K562 (cell line): Measurements from ENCODE around the gene AANAT. TPM values are rescaled to one million over a fixed set of nuclear protein-coding genes. Genes with fewer than 3 reads are reported as not detected.
A peak's percentile ranks its signal among the peaks of the same experiment; 100 is the strongest.

Experiments used
- ATAC-seq: fragments of 200-7000 bp; cut with Tn5 transposase; 3 replicates; pipeline ENCODE4 v1.9.1; 2020; ENCODE audit warnings: moderate library complexity
- BruUV-seq: library from RNA; stranded (reverse); fragments of 400-500 nt; replicated peaks from 2 replicates; lab custom pipeline; 2021; lab: Mats Ljungman, UMichigan
- CTCF ChIA-PET: fragments of 300-600 bp; formaldehyde crosslinking; extraction: SDS; loops from one replicate; lab custom pipeline; 2021; ENCODE audit warnings: low intra/inter-chr PET ratio; lab: Yijun Ruan, JAX
- POLR2A ChIA-PET: fragments of 300-600, 350-650 bp; sonication (Branson Sonifier 250); formaldehyde crosslinking; extraction: SDS; loops from one replicate; lab custom pipeline; 2021; ENCODE audit warnings: antibody characterized with exemption, inconsistent platforms; lab: Yijun Ruan, JAX
- DNase-seq, 4 experiments: peaks; one replicate each; pipeline versions ENCODE4 v3.0.0 to v3.0.0-alpha.2; 2011 to 2018; ENCODE audit warnings: low spot score in 3 of 4, mixed read lengths in 3 of 4; ENCODE audit errors: extremely low read depth in 1 of 4
- FAIRE-seq: peaks from 2 replicates; lab custom pipeline; 2011; peaks lifted over from hg19 to GRCh38; lab: Jason Lieb, UNC
- H2AFZ ChIP-seq: 2 replicates; pipeline ENCODE4 v1.6.0; 2011; ENCODE audit warnings: low read depth, low read length, control low read depth, inconsistent platforms
- H3K27ac ChIP-seq: fragments of 200-600 bp; 3 replicates; pipeline ENCODE4 v1.8.0; 2011; ENCODE audit warnings: low read depth, mild to moderate bottlenecking, control low read depth, inconsistent platforms, low read length, moderate library complexity, mixed read lengths; ENCODE audit errors: extremely low read depth
- H3K27me3 ChIP-seq, 2 experiments: fragments of 300-600 bp in 1 of 2; 2 replicates in 1 of 2; 3 replicates in 1 of 2; pipeline versions ENCODE4 v1.6.0 to v1.8.0; 2011; ENCODE audit warnings: inconsistent platforms in 2 of 2, low read length in 2 of 2, mild to moderate bottlenecking in 1 of 2, mixed read lengths in 1 of 2, moderate library complexity in 1 of 2; ENCODE audit not compliant: control insufficient read depth in 2 of 2, insufficient read depth in 2 of 2
- H3K36me3 ChIP-seq: fragments of 300-600 bp; 3 replicates; pipeline ENCODE4 v1.8.0; 2011; ENCODE audit warnings: mild to moderate bottlenecking, low read length, inconsistent platforms; ENCODE audit not compliant: control insufficient read depth, insufficient read depth
- H3K4me1 ChIP-seq, 2 experiments: fragments of 200-600 bp in 1 of 2; replicated peaks in 1 of 2; 2 replicates in 1 of 2; 3 replicates in 1 of 2; pipeline versions ENCODE4 v1.5.1 to v1.8.0; 2011; ENCODE audit warnings: inconsistent platforms in 2 of 2, low read length in 2 of 2, mild to moderate bottlenecking in 1 of 2, mixed read lengths in 1 of 2, moderate library complexity in 1 of 2; ENCODE audit not compliant: control insufficient read depth in 2 of 2, insufficient read depth in 2 of 2
- H3K4me2 ChIP-seq: 2 replicates; pipeline ENCODE4 v1.6.1; 2011; ENCODE audit warnings: low read length, control low read depth, inconsistent platforms, mixed read lengths; ENCODE audit not compliant: insufficient read depth
- H3K4me3 ChIP-seq: fragments of 200-600 bp; sonication (generic), shearing (Covaris generic); 2 replicates; pipeline ENCODE4 v1.5.1; 2016; ENCODE audit warnings: control low read depth, inconsistent platforms
- H3K79me2 ChIP-seq: fragments of 200-600 bp; 3 replicates; pipeline ENCODE4 v1.8.0; 2011; ENCODE audit warnings: low read length, inconsistent platforms; ENCODE audit not compliant: control insufficient read depth, insufficient read depth
- H3K9ac ChIP-seq, 2 experiments: 2 replicates each; pipeline versions ENCODE4 v1.6.0 to v1.6.1; 2011; ENCODE audit warnings: low read depth in 2 of 2, low read length in 2 of 2, control low read depth in 1 of 2, inconsistent platforms in 1 of 2, mild to moderate bottlenecking in 1 of 2, mixed read lengths in 1 of 2; ENCODE audit not compliant: insufficient read depth in 1 of 2
- H3K9me1 ChIP-seq: one replicate; pipeline ENCODE4 v1.6.0; 2011; ENCODE audit warnings: inconsistent platforms, mild to moderate bottlenecking, low read length, moderate library complexity; ENCODE audit not compliant: control insufficient read depth, insufficient read depth
- H3K9me3 ChIP-seq: replicated peaks from 2 replicates; pipeline ENCODE4 v1.5.1; 2011; ENCODE audit warnings: low read depth, low read length, inconsistent platforms; ENCODE audit not compliant: control insufficient read depth, insufficient read depth
- H4K20me1 ChIP-seq: replicated peaks from 2 replicates; pipeline ENCODE4 v1.6.1; 2011; ENCODE audit warnings: low read length, inconsistent platforms, mixed read lengths; ENCODE audit not compliant: control insufficient read depth, insufficient read depth
- ATF7 ChIP-seq: fragments of 450-650 bp; IDR thresholded peaks from 2 replicates; pipeline ENCODE4 v1.7.1; 2014; ENCODE audit warnings: mild to moderate bottlenecking, moderate library complexity
- CHD4 ChIP-seq: fragments of 200-600 bp; sonication (generic); IDR thresholded peaks from 3 replicates; pipeline ENCODE4 v1.6.1; 2012; ENCODE audit warnings: low read depth, mild to moderate bottlenecking, mixed read lengths, low read length, inconsistent platforms; ENCODE audit not compliant: insufficient read depth, insufficient replicate concordance, poor library complexity, severe bottlenecking
- DPF2 ChIP-seq: fragments of 450-650 bp; IDR thresholded peaks from 2 replicates; pipeline ENCODE4 v1.6.1; 2016
- ETV1 ChIP-seq: fragments of 450-650 bp; conservative IDR thresholded peaks from 2 replicates; pipeline ENCODE4 v1.6.1; 2016; ENCODE audit warnings: missing genetic modification characterization, control low read depth, low read depth, missing compliant biosample characterization
- JUND ChIP-seq, 2 experiments: IDR thresholded peaks; 2 replicates in 1 of 2; 3 replicates in 1 of 2; pipeline ENCODE4 v1.6.1; 2011; ENCODE audit warnings: borderline replicate concordance in 2 of 2, low read depth in 2 of 2, low read length in 2 of 2, improper control_type of control experiment in 1 of 2, missing biosample characterization in 1 of 2, missing genetic modification characterization in 1 of 2, missing genetic modification reagents in 1 of 2
- KDM1A ChIP-seq, 2 experiments: fragments of 450-650 bp; IDR thresholded peaks; 2 replicates each; pipeline ENCODE4 v1.6.1; 2016; ENCODE audit warnings: mild to moderate bottlenecking in 2 of 2
- KDM5B ChIP-seq: fragments of 200-600 bp; sonication (generic); IDR thresholded peaks from 2 replicates; pipeline ENCODE4 v1.6.1; 2012; ENCODE audit warnings: low read depth, mild to moderate bottlenecking, moderate library complexity, low read length, control low read depth, inconsistent platforms; ENCODE audit not compliant: insufficient replicate concordance
- MAFG ChIP-seq: fragments of 450-650 bp; conservative IDR thresholded peaks from 2 replicates; pipeline ENCODE4 v1.6.1; 2016; ENCODE audit warnings: missing genetic modification characterization, missing compliant biosample characterization
- NFE2L1 ChIP-seq: fragments of 450-650 bp; IDR thresholded peaks from 2 replicates; pipeline ENCODE4 v1.6.1; 2016; ENCODE audit warnings: missing genetic modification characterization, low read depth, mild to moderate bottlenecking, missing compliant biosample characterization, moderate library complexity, borderline replicate concordance
- PKNOX1 ChIP-seq: fragments of 450-650 bp; IDR thresholded peaks from 2 replicates; pipeline ENCODE4 v1.6.1; 2016
- POLR2AphosphoS2 ChIP-seq: IDR thresholded peaks from 2 replicates; pipeline ENCODE4 v1.6.1; 2012; ENCODE audit warnings: low read length, improper control_type of control experiment
- POLR2G ChIP-seq: fragments of 200-400 bp; formaldehyde crosslinking; IDR thresholded peaks from 2 replicates; pipeline ENCODE4 v1.6.1; 2017; ENCODE audit warnings: low read depth, mild to moderate bottlenecking, antibody characterized with exemption, low read length, moderate library complexity
- RNF2 ChIP-seq: sonication (generic); IDR thresholded peaks from 2 replicates; pipeline ENCODE4 v1.6.1; 2016
- SLC30A9 ChIP-seq: fragments of 250-450 bp; sonication (Bioruptor Pico); IDR thresholded peaks from 2 replicates; pipeline ENCODE4 v1.8.0; 2022; ENCODE audit warnings: mild to moderate bottlenecking, moderate library complexity
- SMARCA4 ChIP-seq: fragments of 450-650 bp; IDR thresholded peaks from 2 replicates; pipeline ENCODE4 v1.6.1; 2016
- SMARCC2 ChIP-seq: fragments of 450-650 bp; IDR thresholded peaks from 2 replicates; pipeline ENCODE4 v1.6.1; 2017; ENCODE audit warnings: antibody characterized with exemption, moderate library complexity, mild to moderate bottlenecking, low read depth
- SRF ChIP-seq, 2 experiments: fragments of 250-450, 450-650 bp in 1 of 2; sonication (Bioruptor Pico) in 1 of 2; sonication (generic) in 1 of 2; formaldehyde crosslinking; IDR thresholded peaks; 2 replicates each; pipeline versions ENCODE4 v1.5.0 to v1.5.1; 2020 to 2022; ENCODE audit warnings: mild to moderate bottlenecking in 1 of 2, missing genetic modification reagents in 1 of 2
- STAG1 ChIP-seq: sonication (generic); formaldehyde crosslinking; IDR thresholded peaks from 2 replicates; pipeline ENCODE4 v1.5.0; 2020; ENCODE audit warnings: missing genetic modification reagents, borderline replicate concordance
- TAF7 ChIP-seq: fragments of 450-650 bp; IDR thresholded peaks from 2 replicates; pipeline ENCODE4 v1.6.1; 2016; ENCODE audit warnings: missing genetic modification characterization, missing compliant biosample characterization
- ZNF165 ChIP-seq: fragments of 250-450 bp; sonication (Bioruptor Pico); IDR thresholded peaks from 2 replicates; pipeline ENCODE4 v1.4.0; 2020; ENCODE audit warnings: borderline replicate concordance
- ZNF197 ChIP-seq: fragments of 200-800 bp; sonication (Bioruptor generic); IDR thresholded peaks from 2 replicates; pipeline ENCODE4 v1.6.1; 2016; ENCODE audit warnings: low read depth, missing genetic modification characterization, missing compliant biosample characterization
- ZNF232 ChIP-seq: sonication (generic); formaldehyde crosslinking; IDR thresholded peaks from 2 replicates; pipeline ENCODE4 v1.8.0; 2022; ENCODE audit warnings: mild to moderate bottlenecking, missing genetic modification reagents
- ZNF316 ChIP-seq: fragments of 450-650 bp; IDR thresholded peaks from 2 replicates; pipeline ENCODE4 v1.6.1; 2016
- WGBS: fragments of 100-300 bp; shearing (Covaris generic); methylation state at CpG from one replicate; pipeline ENCODE4 v1.1.6; 2016; ENCODE audit warnings: low coverage, mixed read lengths; ENCODE audit not compliant: insufficient coverage; ENCODE audit errors: missing lambda C conversion rate; 5-methylcytosine and 5-hydroxymethylcytosine counted together
- in situ Hi-C: fragments of 300-500 bp; cut with MboI; formaldehyde crosslinking; loops from 4 replicates; pipeline ENCODE4 v1.15.0; 2018; ENCODE audit warnings: inconsistent platforms, mixed read lengths
- intact Hi-C: fragments of 100-400 bp; cut with micrococcal nuclease; formaldehyde crosslinking; loops from 2 replicates; pipeline ENCODE4 v1.14.2; 2022
- polyA plus RNA-seq, 8 experiments: library from polyadenylated mRNA; depleted of rRNA in 4 of 8; stranded (reverse) in 5 of 8; unstranded in 3 of 8; fragments of >200 nt; fragmentation: Nextera tagmentation in 2 of 8; fragmentation: Illumina TruSeq in 1 of 8; extraction: Ambion mirVana in 2 of 8; extraction: Trizol in 1 of 8; gene quantifications; 2 replicates each; pipeline versions ENCODE4 v1.2.1 to v1.2.3, GENCODE V29; 2011 to 2014; ENCODE audit warnings: inconsistent platforms in 1 of 8, missing spikeins in 1 of 8
- total RNA-seq, 7 experiments: library from RNA; depleted of rRNA in 6 of 7; stranded (reverse); fragments of >200 nt in 6 of 7; fragmentation: Illumina TruSeq in 2 of 7; extraction: Trizol in 2 of 7; gene quantifications; 2 replicates each; pipeline versions ENCODE4 v1.2.1 to v1.2.3, GENCODE V29; 2011 to 2021; ENCODE audit warnings: low replicate concordance in 1 of 7

Gene AANAT
- total and polyA plus RNA-seq, 9 of the 15 experiments (the other 6 are each of a cell fraction or from before 2014, with no cell fraction given) = not detected

GRCh38 chr17:76444518-76445311 lies 22.7 kb upstream of the AANAT start:
- Histone ChIP-seq H3K79me2 (peaks cover 99% of the 10 kb centered on the region), H3K9ac (peak overlapping the region; percentile 24 to 25; a peak in 3 of 4 replicates), H2AFZ (no peak overlapping the region), H3K4me1 (peaks cover 56 to 76% of the 10 kb centered on the region in 2 experiments), H3K4me3 (no peak overlapping the region), H3K9me3 (no peaks in the 10 kb centered on the region), H3K4me2 (peak overlapping the region; percentile 70), H4K20me1 (peaks cover 39% of the 10 kb centered on the region; the same call in 1 of the 2 replicates), H3K9me1 (peaks cover 3% of the 10 kb centered on the region), H3K27me3 (no peaks in the 10 kb centered on the region), H3K36me3 (peaks cover 4% of the 10 kb centered on the region; the same call in 1 of the 3 replicates), H3K27ac (peak overlapping the region; percentile 60)
- BruUV-seq = no TSS peak
- ATAC-seq (peak; percentile 9), DNase-seq (peak in 2 of 4 experiments; percentile 27 to 34), FAIRE-seq (peak; percentile 29)
- ChIA-PET POLR2A (interaction anchor here (0.6 to 2.5 kb wide), 10 partner anchors 8 to 617 kb away, joined by 3 to 8 read pairs (median 4); partner anchors contain the start of gene SPHK1), CTCF (no interaction called here)
- 24% methylated on average over 9 of the region's 9 CpGs for WGBS
- in situ Hi-C loops = no loop called here
- intact Hi-C loops = no loop called here
- no peak for TF ChIP-seq STAG1
- no peak for TF ChIP-seq POLR2G
- TF ChIP-seq RNF2 = no peak
- TF ChIP-seq KDM1A (IDR thresholded peaks at IDR 0.05) = 0 out of 4 replicates have a peak, but pooled peaks of 1 of the 2 experiments have one; percentile 13
- no peak for TF ChIP-seq ETV1
- no peak for TF ChIP-seq ZNF232 (CRISPR knock-in tag)
- TF ChIP-seq POLR2AphosphoS2 = no peak
- no peak for TF ChIP-seq ZNF165 (CRISPR knock-in tag)
- TF ChIP-seq MAFG (tag) = peak; percentile 92
- TF ChIP-seq CHD4 = no peak
- peak; percentile 25; the same call in 1 of the 2 replicates for TF ChIP-seq SMARCC2
- peak; percentile 81 for TF ChIP-seq ATF7
- peak; percentile 16; the same call in 1 of the 2 replicates for TF ChIP-seq PKNOX1
- no peak for TF ChIP-seq SRF (CRISPR knock-in tag; IDR thresholded peaks at IDR 0.05)
- TF ChIP-seq ZNF316 = peak; percentile 96
- no peak for TF ChIP-seq TAF7 (tag)
- 0 out of 2 replicates have a peak, but pooled peaks have one; percentile 47 for TF ChIP-seq NFE2L1 (tag)
- TF ChIP-seq JUND (IDR thresholded peaks at IDR 0.05; ENCODE audit: borderline replicate concordance, low read depth, low read length) = no peak
- peak; percentile 41; the same call in 2 of the 3 replicates for TF ChIP-seq JUND (tag; IDR thresholded peaks at IDR 0.05; ENCODE audit: borderline replicate concordance, low read depth, low read length)
- peak; percentile 45; the same call in 1 of the 2 replicates for TF ChIP-seq DPF2
- no peak for TF ChIP-seq SLC30A9 (CRISPR knock-in tag)
- peak; percentile 46 for TF ChIP-seq KDM5B
- TF ChIP-seq ZNF197 (CRISPR knock-in tag) = no peak
- peak; percentile 46; the same call in 1 of the 2 replicates for TF ChIP-seq SMARCA4
